Motor neuron (in vitro differentiated cells): ENCODE data around the gene TRPV6. TPM values are rescaled to one million over a fixed set of nuclear protein-coding genes. Genes with fewer than 3 reads are reported as not detected.

Experiments
- ATAC-seq, 8 experiments: fragments of 200-7000 bp; cut with Tn5 transposase; replicated peaks in 6 of 8; 2 replicates each; pipeline ENCODE4 v1.8.0; 2021; ENCODE audit warnings: mild to moderate bottlenecking in 8 of 8, moderate library complexity in 8 of 8
- H3K27ac ChIP-seq, 2 donors: fragments of 250-450 bp; sonication (Bioruptor Pico); 2 replicates each; pipeline ENCODE4 v1.9.0; 2021; ENCODE audit warnings: antibody characterized with exemption in 2 of 2, mild to moderate bottlenecking in 2 of 2, moderate library complexity in 1 of 2
- H3K4me1 ChIP-seq, 2 donors: fragments of 250-450 bp; sonication (Bioruptor Pico); replicated peaks in 1 of 2; 2 replicates each; pipeline ENCODE4 v1.6.1; 2021; ENCODE audit warnings: antibody characterized with exemption in 2 of 2, mild to moderate bottlenecking in 2 of 2, moderate library complexity in 1 of 2
- H3K4me3 ChIP-seq, 5 donors: fragments of 250-450 bp; sonication (Bioruptor Pico); 2 replicates each; pipeline ENCODE4 v1.9.0; 2021; ENCODE audit warnings: antibody characterized with exemption in 5 of 5, mild to moderate bottlenecking in 5 of 5, moderate library complexity in 4 of 5
- WGBS, 10 experiments: fragments of 450-650 bp; shearing (Covaris generic); methylation state at CpG; one replicate each; pipeline ENCODE4 v1.0.0; 2022; 5-methylcytosine and 5-hydroxymethylcytosine counted together
- in situ Hi-C, 9 experiments: fragments of 400-800 bp; cut with MboI; loops; one replicate each; pipeline ENCODE4 v1.15.0; 2021; ENCODE audit warnings: low sequenced_read_pairs in 9 of 9, low pct_unique_long_range_greater_than_20kb in 2 of 9; ENCODE audit not compliant: unreplicated experiment in 9 of 9
- total RNA-seq, 8 experiments: library from RNA; unstranded; fragments of 300-600 nt; gene quantifications; 2 replicates each; pipeline versions ENCODE4 v1.2.3 to v1.2.4, GENCODE V29; 2022

The TRPV6 gene
- total RNA-seq, 8 experiments from 2014 or later: 0.07 to 1.7 (median 0.53) TPM

- in situ Hi-C loops: no loop called here
- 0 to 83% (median 33%) methylated on average over 1 to 3 of the region's 3 CpGs; no CpG with 5 or more reads in 1 of the 10 experiments for WGBS, 10 experiments
- ATAC-seq: no peak
- H3K4me1 ChIP-seq: no peaks in the 10 kb centered on the region
- no peak overlapping the region for H3K4me3 ChIP-seq
- no peak overlapping the region for H3K27ac ChIP-seq
These were observed 31.9 kb upstream of the TRPV6 start for GRCh38 chr7:142917447-142917846.

DNA sequence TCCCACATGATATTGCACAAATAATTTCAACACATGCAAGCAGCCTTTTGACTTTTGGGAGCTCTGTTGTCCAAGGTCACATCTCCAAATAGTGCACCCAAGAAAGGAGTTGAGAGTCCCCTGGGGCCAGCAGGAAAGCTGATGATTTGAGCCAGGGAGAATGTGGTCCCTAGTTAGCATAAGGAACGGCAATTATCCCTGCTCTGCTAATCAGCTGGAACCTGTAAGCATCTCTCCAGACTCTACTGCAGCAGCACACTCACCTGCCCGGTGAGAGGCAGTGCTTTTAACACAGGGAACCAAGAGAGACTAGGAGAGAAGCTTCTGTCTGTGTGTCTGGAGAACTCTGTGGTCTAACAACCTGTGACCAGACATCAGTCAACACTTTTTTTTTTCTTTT lies 31.0 kb upstream of the TRPV6 start:
- Histone ChIP-seq H3K4me3 (no peak overlapping the region), H3K27ac (no peak overlapping the region), H3K4me1 (no peaks in the 10 kb centered on the region)
- ATAC-seq: no peak
- in situ Hi-C loops: no loop called here
- 0 to 63% (median 25%) methylated on average over 1 to 2 of the region's 2 CpGs; no CpG with 5 or more reads in 3 of the 10 experiments for WGBS, 10 experiments

GRCh38 chr7:142915315-142915714 lies 29.8 kb upstream of the TRPV6 start:
- ATAC-seq: no peak
- no peak overlapping the region for H3K27ac ChIP-seq
- in situ Hi-C loops: no loop called here
- WGBS, 10 experiments: 54 to 100% (median 92%) methylated on average over 2 to 4 of the region's 8 CpGs; no CpG with 5 or more reads in 7 of the 10 experiments
- H3K4me3 ChIP-seq: no peak overlapping the region
- no peaks in the 10 kb centered on the region for H3K4me1 ChIP-seq

DNA sequence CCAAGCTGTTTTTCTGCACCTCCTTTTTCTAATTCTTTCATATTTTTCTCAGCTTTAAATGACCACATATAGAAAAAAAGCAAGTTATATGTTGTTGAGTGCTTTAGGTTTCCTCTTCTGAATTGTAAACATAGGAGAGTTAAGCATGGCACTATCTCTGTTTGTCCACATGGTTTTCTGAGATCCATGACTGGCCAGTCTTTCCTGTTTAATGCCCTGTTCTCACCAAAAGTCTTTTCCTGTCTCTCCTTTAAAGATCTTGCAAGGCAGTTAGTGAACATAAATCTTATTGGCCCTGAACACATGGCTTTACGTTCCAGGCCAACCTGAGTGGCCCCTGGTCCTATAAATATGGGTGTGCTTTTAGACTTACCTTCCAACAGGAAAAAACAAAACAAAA lies 28.6 kb upstream of the TRPV6 start:
- WGBS, 10 experiments: 0 to 100% (median 30%) methylated on average over 1 of the region's 1 CpG; no CpG with 5 or more reads in 2 of the 10 experiments
- Histone ChIP-seq H3K27ac (no peak overlapping the region), H3K4me3 (no peak overlapping the region), H3K4me1 (no peaks in the 10 kb centered on the region)
- in situ Hi-C loops: no loop called here
- no peak for ATAC-seq

GRCh38 chr7:142913566-142913965 lies 28.0 kb upstream of the TRPV6 start:
- no peak overlapping the region for H3K4me3 ChIP-seq
- H3K4me1 ChIP-seq: no peaks in the 10 kb centered on the region
- H3K27ac ChIP-seq: no peak overlapping the region
- WGBS, 10 experiments: 20 to 100% (median 75%) methylated on average over 1 to 2 of the region's 2 CpGs; no CpG with 5 or more reads in 3 of the 10 experiments
- in situ Hi-C loops: no loop called here
- no peak for ATAC-seq

GRCh38 chr7:142913051-142913450 lies 27.5 kb upstream of the TRPV6 start:
- in situ Hi-C loops: no loop called here
- no peak for ATAC-seq
- 0 to 69% (median 15%) methylated on average over 1 to 3 of the region's 3 CpGs; no CpG with 5 or more reads in 6 of the 10 experiments for WGBS, 10 experiments

GRCh38 chr7:142910481-142910880 lies 24.9 kb upstream of the TRPV6 start:
- WGBS, 10 experiments: 0 to 75% (median 70%) methylated on average over 2 of the region's 2 CpGs; no CpG with 5 or more reads in 5 of the 10 experiments
- ATAC-seq: no peak
- Histone ChIP-seq H3K4me1 (no peaks in the 10 kb centered on the region), H3K4me3 (no peak overlapping the region), H3K27ac (no peak overlapping the region)
- in situ Hi-C loops: no loop called here

More at GRCh38 chr7:142913051-142913450, 27.5 kb upstream of the TRPV6 start:
- no peak overlapping the region for H3K27ac ChIP-seq
- H3K4me3 ChIP-seq: no peak overlapping the region
- no peaks in the 10 kb centered on the region for H3K4me1 ChIP-seq

GRCh38 chr7:142910031-142910433 lies 24.5 kb upstream of the TRPV6 start:
- no peak for ATAC-seq

GRCh38 chr7:142908921-142909890 lies 23.7 kb upstream of the TRPV6 start:
- Histone ChIP-seq H3K27ac (no peak overlapping the region), H3K4me3 (no peak overlapping the region), H3K4me1 (no peaks in the 10 kb centered on the region)
- 0 to 82% (median 39%) methylated on average over 1 to 15 of the region's 21 CpGs; no CpG with 5 or more reads in 1 of the 10 experiments for WGBS, 10 experiments
- ATAC-seq: peak in 3 of 8 experiments; percentile 53 to 69 (median 57)
- in situ Hi-C loops: no loop called here

More at GRCh38 chr7:142910031-142910433, 24.5 kb upstream of the TRPV6 start:
- Histone ChIP-seq H3K4me3 (no peak overlapping the region), H3K4me1 (no peaks in the 10 kb centered on the region), H3K27ac (no peak overlapping the region)
- 21 to 93% (median 75%) methylated on average over 1 to 2 of the region's 2 CpGs; no CpG with 5 or more reads in 4 of the 10 experiments for WGBS, 10 experiments
- in situ Hi-C loops: no loop called here

DNA sequence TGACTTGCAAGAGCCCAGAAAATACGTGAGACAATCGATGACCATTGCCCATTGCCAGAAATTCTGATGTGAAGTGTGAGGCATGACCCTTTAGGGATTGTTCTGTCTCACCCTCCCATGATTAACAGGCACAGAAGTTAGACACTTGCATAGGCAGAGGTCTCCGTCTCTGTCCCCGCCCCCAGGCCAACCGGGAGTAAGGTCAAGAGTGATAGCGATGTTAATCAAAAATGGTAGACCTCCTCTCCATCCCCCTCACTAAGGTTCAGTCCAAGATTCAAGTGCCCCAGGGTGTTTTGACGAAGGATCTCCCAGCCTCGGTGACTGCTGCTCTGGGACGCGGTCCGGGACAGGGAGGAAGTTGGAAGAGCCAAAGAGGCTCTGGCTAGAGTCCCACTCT lies 22.7 kb upstream of the TRPV6 start:
- H3K27ac ChIP-seq: no peak overlapping the region
- no peak overlapping the region for H3K4me3 ChIP-seq
- ATAC-seq: no peak
- no peaks in the 10 kb centered on the region for H3K4me1 ChIP-seq
- in situ Hi-C loops: no loop called here
- WGBS, 10 experiments: 10 to 98% (median 83%) methylated on average over 2 to 9 of the region's 11 CpGs; no CpG with 5 or more reads in 3 of the 10 experiments

DNA sequence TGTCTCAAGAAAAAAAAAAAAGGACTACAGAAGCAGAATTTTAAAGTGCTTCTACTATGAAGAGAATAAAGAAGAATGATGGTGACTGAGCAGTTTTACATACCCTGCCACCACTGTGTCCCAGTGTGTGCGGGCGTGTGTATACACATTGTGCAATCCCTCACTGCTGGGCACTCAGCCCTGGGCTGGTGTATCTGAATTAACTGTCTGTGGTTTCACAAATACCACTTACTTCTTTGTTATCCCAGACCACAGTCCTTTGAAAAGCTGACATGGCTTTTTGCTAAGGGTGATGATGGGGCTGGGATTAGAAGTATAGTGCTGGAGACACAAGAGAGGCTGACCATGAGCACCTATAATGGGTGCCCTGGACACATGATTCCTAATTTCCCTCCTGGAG lies 21.1 kb upstream of the TRPV6 start:
- Histone ChIP-seq H3K4me3 (no peak overlapping the region), H3K4me1 (no peaks in the 10 kb centered on the region), H3K27ac (no peak overlapping the region)
- no peak for ATAC-seq
- WGBS, 10 experiments: 80 to 92% (median 82%) methylated on average over 1 to 2 of the region's 2 CpGs; no CpG with 5 or more reads in 6 of the 10 experiments
- in situ Hi-C loops: no loop called here

- WGBS, 10 experiments: 4 to 78% (median 61%) methylated on average over 1 to 2 of the region's 2 CpGs
- in situ Hi-C loops: no loop called here
- Histone ChIP-seq H3K4me3 (no peak overlapping the region), H3K4me1 (no peaks in the 10 kb centered on the region), H3K27ac (no peak overlapping the region)
- no peak for ATAC-seq
These were observed 20.2 kb upstream of the TRPV6 start for GRCh38 chr7:142905759-142906158.

DNA sequence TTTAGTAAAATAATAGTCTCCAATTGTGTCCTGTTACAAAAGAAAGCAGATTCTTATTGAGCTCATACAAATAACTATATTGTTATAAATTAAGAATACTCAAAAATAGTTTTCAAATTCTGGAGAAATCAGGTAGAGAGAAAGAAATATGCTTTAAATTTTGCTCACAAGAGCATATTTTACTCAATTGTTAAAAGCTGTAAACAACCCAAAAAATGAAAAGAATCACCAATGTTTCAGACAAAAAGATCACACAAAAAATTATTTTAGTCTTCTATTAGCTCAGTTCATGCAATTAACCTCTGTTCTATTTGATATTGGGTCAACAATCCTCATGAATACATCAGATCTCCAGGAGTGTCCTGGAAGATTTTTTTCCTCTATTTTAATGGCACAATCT lies 18.6 kb upstream of the TRPV6 start:
- H3K4me3 ChIP-seq: no peak overlapping the region
- in situ Hi-C loops: no loop called here
- ATAC-seq: no peak
- no peaks in the 10 kb centered on the region for H3K4me1 ChIP-seq
- no peak overlapping the region for H3K27ac ChIP-seq
